MM.1S (cell line): ENCODE results near the gene RECQL5.
"Not testable (repeated sequence)": the region's sequence is repeated elsewhere in the genome, so short reads cannot be mapped to it uniquely, and the experiment has no call there.

ENCODE experiments used
- DNase-seq: peaks from one replicate; pipeline ENCODE4 v3.0.0-alpha.2; 2015
- H2AFZ ChIP-seq: fragments of 300-600 bp; sonication (generic); 2 replicates; pipeline ENCODE4 v1.6.0; 2016; ENCODE audit warnings: antibody characterized with exemption, low read length
- H3F3A ChIP-seq: fragments of 300-600 bp; sonication (generic); 2 replicates; pipeline ENCODE4 v1.6.1; 2016; ENCODE audit warnings: mild to moderate bottlenecking, antibody characterized with exemption, low read length, moderate library complexity, mixed read lengths; ENCODE audit not compliant: insufficient read depth
- H3K27ac ChIP-seq: fragments of 300-600 bp; sonication (generic); 2 replicates; pipeline ENCODE4 v1.5.1; 2016; ENCODE audit warnings: mild to moderate bottlenecking, low read length
- H3K27me3 ChIP-seq: fragments of 300-600 bp; sonication (generic); replicated peaks from 2 replicates; pipeline ENCODE4 v1.6.0; 2016; ENCODE audit warnings: low read length; ENCODE audit not compliant: insufficient read depth
- H3K36me3 ChIP-seq: fragments of 300-600 bp; sonication (generic); replicated peaks from 2 replicates; pipeline ENCODE4 v1.6.1; 2016; ENCODE audit warnings: mild to moderate bottlenecking, low read length, mixed read lengths; ENCODE audit not compliant: insufficient read depth
- H3K4me1 ChIP-seq: fragments of 300-600 bp; sonication (generic); 2 replicates; pipeline ENCODE4 v1.6.1; 2016; ENCODE audit warnings: low read length, mixed read lengths
- H3K4me2 ChIP-seq: fragments of 300-600 bp; sonication (generic); 2 replicates; pipeline ENCODE4 v1.6.0; 2016; ENCODE audit warnings: low read depth, low read length
- H3K4me3 ChIP-seq: fragments of 300-600 bp; sonication (generic); 2 replicates; pipeline ENCODE4 v1.5.1; 2016; ENCODE audit warnings: low read length, mixed read lengths
- H3K79me2 ChIP-seq: fragments of 300-600 bp; sonication (generic); 2 replicates; pipeline ENCODE4 v1.6.1; 2016; ENCODE audit warnings: mixed run types, low read length, mixed read lengths
- H3K9ac ChIP-seq: fragments of 300-600 bp; sonication (generic); 2 replicates; pipeline ENCODE4 v1.6.1; 2016; ENCODE audit warnings: low read length, mixed read lengths
- H3K9me2 ChIP-seq: fragments of 300-600 bp; sonication (generic); replicated peaks from 2 replicates; pipeline ENCODE4 v1.6.1; 2016; ENCODE audit warnings: mild to moderate bottlenecking, low read length, mixed read lengths; ENCODE audit not compliant: insufficient read depth
- H3K9me3 ChIP-seq: fragments of 300-600 bp; sonication (generic); replicated peaks from 2 replicates; pipeline ENCODE4 v1.6.1; 2016; ENCODE audit warnings: mild to moderate bottlenecking, low read length, mixed read lengths; ENCODE audit not compliant: insufficient read depth
- H4K20me1 ChIP-seq: fragments of 300-600 bp; sonication (generic); 2 replicates; pipeline ENCODE4 v1.6.1; 2016; ENCODE audit warnings: mild to moderate bottlenecking, low read length, moderate library complexity, mixed read lengths; ENCODE audit not compliant: insufficient read depth
- EZH2 ChIP-seq: fragments of 300-600 bp; sonication (generic); optimal IDR thresholded peaks from 2 replicates; pipeline ENCODE3; 2017; ENCODE audit warnings: low read depth, mild to moderate bottlenecking, antibody characterized with exemption, low read length, mixed read lengths
- EZH2phosphoT487 ChIP-seq: fragments of 300-600 bp; sonication (generic); IDR thresholded peaks from 2 replicates; pipeline ENCODE4 v1.6.1; 2018; ENCODE audit warnings: antibody characterized with exemption, low read length
- TF ChIP-seq, protein P1 (sequence below): fragments of 300-600 bp; sonication (generic); IDR thresholded peaks from 2 replicates; pipeline ENCODE4 v1.5.1; 2016; ENCODE audit warnings: antibody characterized with exemption, low read length, mixed read lengths

Gene RECQL5

DNA sequence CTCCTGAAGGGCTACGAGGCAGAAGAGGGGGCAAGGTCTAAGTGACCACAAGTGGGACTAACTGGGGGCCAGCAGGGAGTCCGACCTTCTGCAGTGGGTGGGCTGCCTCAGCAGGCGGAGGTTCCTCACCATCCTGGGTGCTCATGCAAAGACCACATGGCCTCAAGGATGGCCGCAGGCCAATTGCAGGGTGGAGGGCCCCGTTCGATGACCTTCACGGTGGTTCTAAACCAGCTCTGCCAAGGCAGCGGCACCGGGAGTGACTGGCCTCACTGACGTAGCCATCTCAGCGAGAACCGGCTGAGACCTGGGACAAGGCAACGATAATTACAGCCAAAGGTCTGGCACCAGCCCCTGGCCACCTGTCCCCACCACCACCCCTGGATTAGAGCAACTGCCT, 28.1 kb downstream of the RECQL5 start:
- TF ChIP-seq, protein P1, sequence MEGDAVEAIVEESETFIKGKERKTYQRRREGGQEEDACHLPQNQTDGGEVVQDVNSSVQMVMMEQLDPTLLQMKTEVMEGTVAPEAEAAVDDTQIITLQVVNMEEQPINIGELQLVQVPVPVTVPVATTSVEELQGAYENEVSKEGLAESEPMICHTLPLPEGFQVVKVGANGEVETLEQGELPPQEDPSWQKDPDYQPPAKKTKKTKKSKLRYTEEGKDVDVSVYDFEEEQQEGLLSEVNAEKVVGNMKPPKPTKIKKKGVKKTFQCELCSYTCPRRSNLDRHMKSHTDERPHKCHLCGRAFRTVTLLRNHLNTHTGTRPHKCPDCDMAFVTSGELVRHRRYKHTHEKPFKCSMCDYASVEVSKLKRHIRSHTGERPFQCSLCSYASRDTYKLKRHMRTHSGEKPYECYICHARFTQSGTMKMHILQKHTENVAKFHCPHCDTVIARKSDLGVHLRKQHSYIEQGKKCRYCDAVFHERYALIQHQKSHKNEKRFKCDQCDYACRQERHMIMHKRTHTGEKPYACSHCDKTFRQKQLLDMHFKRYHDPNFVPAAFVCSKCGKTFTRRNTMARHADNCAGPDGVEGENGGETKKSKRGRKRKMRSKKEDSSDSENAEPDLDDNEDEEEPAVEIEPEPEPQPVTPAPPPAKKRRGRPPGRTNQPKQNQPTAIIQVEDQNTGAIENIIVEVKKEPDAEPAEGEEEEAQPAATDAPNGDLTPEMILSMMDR, result no peak
- TF ChIP-seq EZH2 (no peak), EZH2phosphoT487 (no peak)
- 0 out of 2 replicates have a peak, but pooled peaks cover 5% of the 10 kb centered on the region for H3F3A ChIP-seq
- H3K4me3 ChIP-seq, result no peak overlapping the region
- no peaks in the 10 kb centered on the region for H4K20me1 ChIP-seq
- no peaks in the 10 kb centered on the region for H3K9me3 ChIP-seq
- H3K27me3 ChIP-seq, result no peaks in the 10 kb centered on the region
- H2AFZ ChIP-seq, result no peak overlapping the region
- no peak for DNase-seq
- H3K9ac ChIP-seq, result no peak overlapping the region
- no peak overlapping the region for H3K27ac ChIP-seq
- no peaks in the 10 kb centered on the region for H3K9me2 ChIP-seq
- peaks cover 29% of the 10 kb centered on the region for H3K4me1 ChIP-seq
- H3K79me2 ChIP-seq, result peaks cover 18% of the 10 kb centered on the region; the same call in 1 of the 2 replicates
- no peaks in the 10 kb centered on the region for H3K36me3 ChIP-seq
- no peak overlapping the region for H3K4me2 ChIP-seq

DNA sequence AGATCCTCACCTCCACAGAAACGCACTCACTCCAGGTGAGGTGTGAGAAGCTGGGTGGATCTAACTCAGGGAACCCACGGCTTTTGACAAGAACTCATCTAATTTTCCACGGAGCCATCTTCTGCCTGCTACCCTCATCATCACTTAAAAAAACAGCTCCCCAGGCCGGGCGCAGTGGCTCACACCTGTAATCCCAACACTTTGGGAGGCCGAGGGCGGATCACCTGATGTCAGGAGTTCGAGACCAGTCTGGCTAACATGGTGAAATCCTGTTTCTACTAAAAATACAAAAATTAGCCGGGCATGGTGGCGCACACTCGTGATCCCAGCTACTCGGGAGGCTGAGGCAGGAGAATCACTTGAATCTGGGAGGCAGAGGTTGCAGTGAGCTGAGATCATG, 28.9 kb downstream of the RECQL5 start:
- not testable (repeated sequence) for H3K9me3 ChIP-seq, H2AFZ ChIP-seq, H3K27ac ChIP-seq, H3K9ac ChIP-seq, H4K20me1 ChIP-seq, H3K79me2 ChIP-seq, H3K9me2 ChIP-seq, H3K4me3 ChIP-seq, H3K27me3 ChIP-seq, H3F3A ChIP-seq, H3K36me3 ChIP-seq, H3K4me2 ChIP-seq, DNase-seq
- peaks cover 29% of the 10 kb centered on the region for H3K4me1 ChIP-seq

DNA sequence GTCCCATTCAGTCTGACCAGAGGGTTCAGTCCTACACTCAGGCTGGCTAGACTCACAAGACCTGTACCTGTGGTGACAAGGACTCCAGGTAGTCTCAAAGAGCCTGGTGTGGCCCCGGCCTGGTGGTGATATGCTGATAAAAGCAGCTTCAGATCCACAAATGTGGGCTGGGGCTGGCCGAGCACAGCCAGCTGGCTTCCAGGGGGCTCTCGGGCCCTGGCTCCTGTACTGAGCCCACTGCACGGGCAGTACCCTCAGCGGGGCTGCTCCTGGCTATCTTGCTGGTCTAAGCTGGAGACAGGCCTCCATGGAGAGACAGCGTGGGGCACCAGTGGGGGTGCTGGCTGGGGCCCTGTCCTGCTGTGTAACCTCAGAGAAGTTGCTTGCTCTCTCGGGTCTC, 29.4 kb downstream of the RECQL5 start:
- no peaks in the 10 kb centered on the region for H3K27me3 ChIP-seq
- DNase-seq, result no peak

DNA sequence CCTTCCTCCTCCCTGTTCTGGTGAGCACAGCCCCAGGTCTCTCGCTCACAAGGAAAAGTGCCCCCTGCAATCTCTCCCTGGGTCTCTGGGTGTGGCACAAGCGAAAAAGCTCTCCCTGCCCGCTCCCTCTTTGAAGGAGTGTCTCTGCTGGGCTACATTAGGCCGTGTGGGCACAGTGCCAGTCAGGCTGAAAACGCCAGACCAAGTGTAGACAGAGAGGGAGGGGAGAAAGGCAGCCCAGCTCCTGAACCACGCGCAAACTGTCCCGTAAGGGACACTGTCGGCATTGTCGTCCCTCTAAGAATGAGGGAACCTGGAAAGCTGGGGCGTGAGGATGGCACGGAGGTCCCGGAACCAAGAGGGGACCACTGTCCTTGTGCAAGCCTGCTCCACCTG, 29.8 kb downstream of the RECQL5 start:
- H3K4me3 ChIP-seq, result no peak overlapping the region
- 0 out of 2 replicates have a peak, but pooled peaks cover 5% of the 10 kb centered on the region for H3K79me2 ChIP-seq
- H3K27me3 ChIP-seq, result no peaks in the 10 kb centered on the region
- no peaks in the 10 kb centered on the region for H3K36me3 ChIP-seq
- no peaks in the 10 kb centered on the region for H4K20me1 ChIP-seq
- no peak overlapping the region for H3K9ac ChIP-seq
- no peak for DNase-seq
- no peak overlapping the region for H2AFZ ChIP-seq
- H3K9me3 ChIP-seq, result no peaks in the 10 kb centered on the region
- no peak overlapping the region for H3K27ac ChIP-seq
- TF ChIP-seq EZH2phosphoT487, result no peak
- no peaks in the 10 kb centered on the region for H3F3A ChIP-seq
- no peak overlapping the region for H3K4me2 ChIP-seq
- no peaks in the 10 kb centered on the region for H3K9me2 ChIP-seq
- H3K4me1 ChIP-seq, result peaks cover 21% of the 10 kb centered on the region

More for the DNA sequence above, 29.4 kb downstream of the RECQL5 start:
- H2AFZ ChIP-seq, result no peak overlapping the region
- H3K4me1 ChIP-seq, result peaks cover 25% of the 10 kb centered on the region
- no peaks in the 10 kb centered on the region for H3K9me2 ChIP-seq
- no peak overlapping the region for H3K4me3 ChIP-seq
- H3K9me3 ChIP-seq, result no peaks in the 10 kb centered on the region
- no peak overlapping the region for H3K27ac ChIP-seq
- no peak overlapping the region for H3K9ac ChIP-seq
- no peaks in the 10 kb centered on the region for H3K36me3 ChIP-seq
- no peaks in the 10 kb centered on the region for H4K20me1 ChIP-seq
- H3K4me2 ChIP-seq, result no peak overlapping the region
- H3K79me2 ChIP-seq, result 0 out of 2 replicates have a peak, but pooled peaks cover 6% of the 10 kb centered on the region
- TF ChIP-seq, protein P1, result no peak
- TF ChIP-seq EZH2 (no peak), EZH2phosphoT487 (no peak)
- 0 out of 2 replicates have a peak, but pooled peaks cover 3% of the 10 kb centered on the region for H3F3A ChIP-seq
